ENCODE results near the gene CCDC154. TPM values are rescaled to one million over a fixed set of nuclear protein-coding genes. Genes with fewer than 3 reads are reported as not detected.

The CCDC154 gene
- polyA plus RNA-seq (2012; ENCODE audit: insufficient read depth, insufficient read length, low read depth): 1.4 TPM

- H3K27me3 ChIP-seq: no peaks in the 10 kb centered on the region
- no peak within 1 kb of the TSS for H3K4me3 ChIP-seq (ENCODE audit: low read depth, low read length)
- DNase-seq: no peak
- H3K4me1 ChIP-seq: no peaks in the 10 kb centered on the region
- H3K9me3 ChIP-seq: no peaks in the 10 kb centered on the region
- peaks cover 17% of the 10 kb centered on the region; the same call in 1 of the 2 replicates for H3K36me3 ChIP-seq
- no peak for TF ChIP-seq CTCF (IDR thresholded peaks at IDR 0.05; ENCODE audit: low read depth, low read length)
Observed at GRCh38 chr16:1443980-1444729, at the start of gene CCDC154. Gene CCDC154 (minus strand): TSS chr16:1444556. CDS start chr16:1444322, 234 bp downstream.

- no peaks in the 10 kb centered on the region for H3K9me3 ChIP-seq
- H3K36me3 ChIP-seq: peaks cover 34% of the 10 kb centered on the region
- H3K4me1 ChIP-seq: peaks cover 4% of the 10 kb centered on the region
- TF ChIP-seq CTCF (IDR thresholded peaks at IDR 0.05; ENCODE audit: low read depth, low read length): no peak
- DNase-seq: peak; percentile 36
- peak overlapping the region; percentile 85 for H3K4me3 ChIP-seq (ENCODE audit: low read depth, low read length)
- no peaks in the 10 kb centered on the region for H3K27me3 ChIP-seq
Observed at GRCh38 chr16:1493746-1494094, 49.4 kb upstream of the CCDC154 start.

GRCh38 chr16:1492923-1493745 lies 48.8 kb upstream of the CCDC154 start, which contains the start of gene TELO2:
Gene TELO2 (plus strand): TSS chr16:1493360. CDS start chr16:1494282, 922 bp downstream.
- Histone ChIP-seq H3K36me3 (peaks cover 34% of the 10 kb centered on the region), H3K27me3 (no peaks in the 10 kb centered on the region), H3K9me3 (no peaks in the 10 kb centered on the region), H3K4me1 (peaks cover 4% of the 10 kb centered on the region), H3K4me3 (ENCODE audit: low read depth, low read length) (peak within 1 kb of the TSS; percentile 85)
- no peak for TF ChIP-seq CTCF (IDR thresholded peaks at IDR 0.05; ENCODE audit: low read depth, low read length)
- DNase-seq: peak; percentile 90

- Histone ChIP-seq H3K36me3 (peaks cover 29% of the 10 kb centered on the region), H3K4me1 (peaks cover 4% of the 10 kb centered on the region), H3K4me3 (ENCODE audit: low read depth, low read length) (peak overlapping the region; percentile 59), H3K9me3 (no peaks in the 10 kb centered on the region), H3K27me3 (no peaks in the 10 kb centered on the region)
- no peak for TF ChIP-seq CTCF (IDR thresholded peaks at IDR 0.05; ENCODE audit: low read depth, low read length)
- peak; percentile 5 for DNase-seq
Observed at GRCh38 chr16:1492082-1492922, 47.9 kb upstream of the CCDC154 start.

- TF ChIP-seq CTCF (IDR thresholded peaks at IDR 0.05; ENCODE audit: low read depth, low read length): no peak
- H3K36me3 ChIP-seq: peaks cover 19% of the 10 kb centered on the region
- no peaks in the 10 kb centered on the region for H3K27me3 ChIP-seq
- H3K4me1 ChIP-seq: peaks cover 4% of the 10 kb centered on the region
- H3K9me3 ChIP-seq: no peaks in the 10 kb centered on the region
- no peak overlapping the region for H3K4me3 ChIP-seq (ENCODE audit: low read depth, low read length)
- no peak for DNase-seq
Observed at GRCh38 chr16:1491327-1491726, 47.0 kb upstream of the CCDC154 start.

All from BE2C (cell line).